ENCODE measurements around the gene TMEM200A.

GRCh38 chr6:130385064-130385695 lies 19.4 kb downstream of the TMEM200A start:
- TF ChIP-seq SUZ12 (IDR thresholded peaks at IDR 0.05; ENCODE audit: extremely low read depth, insufficient read depth, insufficient read length) (no peak), ZNF274 (IDR thresholded peaks at IDR 0.05; ENCODE audit: low read depth, low read length) (no peak)
